GM12891 (cell line): ENCODE data around the gene OR56A5.

Experiments
- PAX5 ChIP-seq: IDR thresholded peaks from 2 replicates; pipeline ENCODE4 v1.6.1; 2011; ENCODE audit warnings: low read length, moderate library complexity, mild to moderate bottlenecking; ENCODE audit not compliant: insufficient read depth, severe bottlenecking
- POLR2A ChIP-seq: IDR thresholded peaks from 2 replicates; pipeline ENCODE4 v1.6.1; 2011; ENCODE audit warnings: low read depth, low read length, control low read depth
- POLR2AphosphoS5 ChIP-seq: IDR thresholded peaks from 2 replicates; pipeline ENCODE4 v1.6.1; 2011; ENCODE audit warnings: low read depth, low read length, control low read depth
- POU2F2 ChIP-seq: IDR thresholded peaks from 2 replicates; pipeline ENCODE4 v1.6.1; 2011; ENCODE audit warnings: low read depth, mild to moderate bottlenecking, control low read depth, low read length, moderate library complexity
- SPI1 ChIP-seq: IDR thresholded peaks from 2 replicates; pipeline ENCODE4 v1.6.1; 2011; ENCODE audit warnings: low read depth, low read length, control low read depth
- TAF1 ChIP-seq: IDR thresholded peaks from 2 replicates; pipeline ENCODE4 v1.6.1; 2011; ENCODE audit warnings: low read depth, low read length, control low read depth

DNA sequence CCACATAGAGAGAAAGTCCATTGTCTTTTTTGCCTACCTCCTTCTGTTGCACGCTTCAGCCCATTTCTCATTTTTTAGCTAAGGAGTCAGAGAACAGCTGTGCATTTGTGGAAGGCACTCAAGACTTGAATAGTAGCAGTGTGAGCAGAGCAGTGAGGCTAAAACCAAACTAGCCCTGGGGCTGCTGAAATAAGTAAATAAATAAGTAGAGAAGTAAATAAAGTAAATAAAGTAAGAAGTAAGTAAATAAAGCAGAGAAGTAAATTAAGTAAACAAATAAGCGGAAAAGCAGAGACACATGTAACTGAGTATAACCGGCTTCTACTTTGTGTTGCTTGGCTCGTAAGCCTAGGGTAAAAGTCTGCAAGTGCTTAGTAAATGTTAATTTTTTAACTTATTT lies 20.9 kb upstream of the OR56A5 start:
- TF ChIP-seq POLR2A: no peak
- TF ChIP-seq TAF1: no peak
- TF ChIP-seq POLR2AphosphoS5: no peak
- no peak for TF ChIP-seq SPI1
- TF ChIP-seq PAX5: no peak
- no peak for TF ChIP-seq POU2F2
